ENCODE measurements around the gene MDM2.

DNA sequence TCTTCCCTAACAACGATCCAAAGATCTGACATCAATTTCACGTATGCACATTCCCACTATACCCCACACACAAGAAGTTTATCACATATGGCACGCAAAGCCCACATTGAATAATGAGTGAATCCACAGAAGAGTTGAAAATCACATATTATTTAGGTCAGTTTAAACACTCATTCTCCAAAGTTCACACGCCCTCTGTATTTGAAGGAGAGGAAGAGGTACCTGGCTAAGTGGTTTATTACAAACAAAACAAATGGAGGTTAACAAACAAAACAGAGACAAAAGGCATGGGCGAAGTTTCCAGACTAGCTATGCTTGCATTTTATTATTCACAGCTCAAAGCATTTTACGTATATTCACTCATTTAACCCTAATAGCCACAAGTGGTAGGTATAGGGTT, 83.2 kb downstream of the MDM2 start:
- TF ChIP-seq, protein P1, sequence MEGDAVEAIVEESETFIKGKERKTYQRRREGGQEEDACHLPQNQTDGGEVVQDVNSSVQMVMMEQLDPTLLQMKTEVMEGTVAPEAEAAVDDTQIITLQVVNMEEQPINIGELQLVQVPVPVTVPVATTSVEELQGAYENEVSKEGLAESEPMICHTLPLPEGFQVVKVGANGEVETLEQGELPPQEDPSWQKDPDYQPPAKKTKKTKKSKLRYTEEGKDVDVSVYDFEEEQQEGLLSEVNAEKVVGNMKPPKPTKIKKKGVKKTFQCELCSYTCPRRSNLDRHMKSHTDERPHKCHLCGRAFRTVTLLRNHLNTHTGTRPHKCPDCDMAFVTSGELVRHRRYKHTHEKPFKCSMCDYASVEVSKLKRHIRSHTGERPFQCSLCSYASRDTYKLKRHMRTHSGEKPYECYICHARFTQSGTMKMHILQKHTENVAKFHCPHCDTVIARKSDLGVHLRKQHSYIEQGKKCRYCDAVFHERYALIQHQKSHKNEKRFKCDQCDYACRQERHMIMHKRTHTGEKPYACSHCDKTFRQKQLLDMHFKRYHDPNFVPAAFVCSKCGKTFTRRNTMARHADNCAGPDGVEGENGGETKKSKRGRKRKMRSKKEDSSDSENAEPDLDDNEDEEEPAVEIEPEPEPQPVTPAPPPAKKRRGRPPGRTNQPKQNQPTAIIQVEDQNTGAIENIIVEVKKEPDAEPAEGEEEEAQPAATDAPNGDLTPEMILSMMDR (IDR thresholded peaks at IDR 0.05): no peak
- no peak for TF ChIP-seq POLR2A (IDR thresholded peaks at IDR 0.05)

Measured in uterus (tissue), 2 donors.